Psoas muscle (tissue), 8 donors: ENCODE results near the gene PHACTR3. TPM values are rescaled to one million over a fixed set of nuclear protein-coding genes. Genes with fewer than 3 reads are reported as not detected.
A peak's percentile ranks its signal among the peaks of the same experiment; 100 is the strongest.

Experiments
- ATAC-seq, 4 donors: fragments of 200-7000 bp; cut with Tn5 transposase; one replicate each; pipeline ENCODE4 v1.9.1; 2020; ENCODE audit warnings: moderate library complexity in 3 of 4, mild to moderate bottlenecking in 2 of 4
- DNase-seq, 2 donors: peaks; one replicate each; pipeline ENCODE4 v3.0.0-alpha.2; 2020
- H3K27ac ChIP-seq: fragments of 200-600 bp; one replicate; pipeline ENCODE4 v1.8.0; 2022
- H3K27me3 ChIP-seq, 3 donors: fragments of 200-600 bp in 1 of 3; one replicate each; pipeline versions ENCODE4 v1.6.1 to v1.8.0; 2013 to 2022; ENCODE audit warnings: low read length in 2 of 3, mild to moderate bottlenecking in 2 of 3, moderate library complexity in 1 of 3; ENCODE audit not compliant: insufficient read depth in 3 of 3
- H3K36me3 ChIP-seq, 2 donors: fragments of 200-600 bp in 1 of 2; one replicate each; pipeline versions ENCODE4 v1.6.1 to v1.8.0; 2013 to 2022; ENCODE audit warnings: low read depth in 1 of 2, mild to moderate bottlenecking in 1 of 2, moderate library complexity in 1 of 2; ENCODE audit not compliant: insufficient read depth in 1 of 2
- H3K4me1 ChIP-seq: fragments of 200-600 bp; one replicate; pipeline ENCODE4 v1.8.0; 2022
- H3K4me3 ChIP-seq: fragments of 200-600 bp; one replicate; pipeline ENCODE4 v1.8.0; 2022; ENCODE audit warnings: mild to moderate bottlenecking
- H3K9me3 ChIP-seq: fragments of 200-600 bp; one replicate; pipeline ENCODE4 v1.8.0; 2022
- CTCF ChIP-seq: fragments of 200-600 bp; IDR thresholded peaks from one replicate; pipeline ENCODE4 v1.8.0; 2022; ENCODE audit warnings: antibody characterized with exemption
- WGBS, 3 donors: extraction: QIAGEN DNeasy Blood & Tissue Kit; methylation state at CpG; one replicate each; pipeline versions ENCODE4 v1.1.6 to v1.1.7; 2013; 5-methylcytosine and 5-hydroxymethylcytosine counted together
- intact Hi-C, 2 donors: fragments of 100-400 bp; cut with DNase I; formaldehyde crosslinking; loops; one replicate each; pipeline versions ENCODE4 v1.11.0 to v1.14.2; 2022
- polyA plus RNA-seq, 3 donors: library from polyadenylated mRNA; stranded (reverse); fragments of 200-250 nt; gene quantifications; one replicate each; pipeline ENCODE4 v1.2.3, GENCODE V29; 2013
- total RNA-seq, 4 donors: library from RNA; stranded (reverse); fragmentation: NEBNext Ultra II Directional in 2 of 4; extraction: Animal tissue kit (Norgen Biotek cat#: 25700) in 2 of 4; gene quantifications; one replicate each; pipeline versions ENCODE4 v1.2.1 to v1.2.4, GENCODE V29; 2021 to 2023
- donor health status: healthy with polysubstance abuse.
- donor health status: DM: no; HTN: no; CAD: no; lungs with moderate emphysema.
- donor health status: Bipolar disorder and iron deficiency.
- donor health status: healthy.
- donor health status: DM: yes; HTN: yes; CAD: no.
- donor health status: DM: no; HTN: no; CAD: no.
- donor health status: DM: no; HTN: no; CAD: no.
- donor health status: DM: yes; HTN: yes; CAD: no.

Gene PHACTR3
- total and polyA plus RNA-seq, 7 donors, result 0.10 to 0.46 (median 0.15) TPM; not detected in 3

- ATAC-seq, result no peak
- Histone ChIP-seq H3K27me3 (peaks cover 0 to 13% (median 5%) of the 10 kb centered on the region in 3 donors), H3K9me3 (no peaks in the 10 kb centered on the region), H3K36me3 (no peaks in the 10 kb centered on the region), H3K4me3 (no peak overlapping the region), H3K27ac (no peak overlapping the region), H3K4me1 (no peaks in the 10 kb centered on the region)
- TF ChIP-seq CTCF, result no peak
- intact Hi-C loops, result loop anchor here in 1 of 2 donors (10.0 kb wide), 1 partner anchor 154 kb away; no protein-coding TSS in a partner anchor
- WGBS, 3 donors, result 90 to 93% (median 93%) methylated on average over 12 of the region's 12 CpGs
- no peak for DNase-seq
These were observed 13.3 kb upstream of the PHACTR3 start for GRCh38 chr20:59591061-59591460.

GRCh38 chr20:59596690-59597089 is 7.7 kb upstream of the PHACTR3 start:
- Histone ChIP-seq H3K4me1 (no peaks in the 10 kb centered on the region), H3K36me3 (no peaks in the 10 kb centered on the region), H3K4me3 (no peak overlapping the region), H3K9me3 (no peaks in the 10 kb centered on the region), H3K27ac (no peak overlapping the region), H3K27me3 (peaks cover 0 to 41% (median 0%) of the 10 kb centered on the region in 3 donors)
- intact Hi-C loops, result loop anchor here (5.0 to 10.0 kb wide), 2 partner anchors 148 to 156 kb away; no protein-coding TSS in a partner anchor
- DNase-seq, result no peak
- ATAC-seq, result no peak
- 53 to 55% (median 54%) methylated on average over 5 of the region's 5 CpGs for WGBS, 3 donors
- no peak for TF ChIP-seq CTCF

GRCh38 chr20:59597240-59597639 is 7.1 kb upstream of the PHACTR3 start:
- H3K4me1 ChIP-seq, result no peaks in the 10 kb centered on the region
- intact Hi-C loops, result loop anchor here (5.0 to 10.0 kb wide), 2 partner anchors 148 to 155 kb away; no protein-coding TSS in a partner anchor
- H3K27ac ChIP-seq, result no peak overlapping the region
- H3K36me3 ChIP-seq, result no peaks in the 10 kb centered on the region
- H3K9me3 ChIP-seq, result no peaks in the 10 kb centered on the region
- DNase-seq, result no peak
- peaks cover 0 to 45% (median 0%) of the 10 kb centered on the region in 3 donors for H3K27me3 ChIP-seq
- TF ChIP-seq CTCF, result no peak
- WGBS, 3 donors, result 76 to 84% (median 80%) methylated on average over 1 of the region's 1 CpG
- no peak overlapping the region for H3K4me3 ChIP-seq
- ATAC-seq, result no peak

GRCh38 chr20:59598625-59599310 is 5.6 kb upstream of the PHACTR3 start:
- H3K36me3 ChIP-seq, result no peaks in the 10 kb centered on the region
- H3K4me1 ChIP-seq, result no peaks in the 10 kb centered on the region
- peak; percentile 54 for TF ChIP-seq CTCF
- H3K27me3 ChIP-seq, result peaks cover 0 to 58% (median 3%) of the 10 kb centered on the region in 3 donors
- WGBS, 3 donors, result 34 to 38% (median 38%) methylated on average over 13 of the region's 13 CpGs
- no peak overlapping the region for H3K4me3 ChIP-seq
- no peak overlapping the region for H3K27ac ChIP-seq
- no peak for ATAC-seq
- no peaks in the 10 kb centered on the region for H3K9me3 ChIP-seq
- intact Hi-C loops, result loop anchor here (5.0 to 10.0 kb wide), 2 partner anchors 146 to 154 kb away; no protein-coding TSS in a partner anchor
- no peak for DNase-seq
